Measurements from ENCODE around the gene KDM4C.

The KDM4C gene

GRCh38 chr9:7067169-7067568 is 309.4 kb downstream of the KDM4C start:
- no peak for DNase-seq

GRCh38 chr9:7071916-7072315 is 314.1 kb downstream of the KDM4C start:
- no peak for DNase-seq

GRCh38 chr9:7073706-7074105 is 315.9 kb downstream of the KDM4C start:
- DNase-seq = no peak

GRCh38 chr9:7075154-7075553 is 317.4 kb downstream of the KDM4C start:
- no peak for DNase-seq

- DNase-seq = no peak
Observed at GRCh38 chr9:7079051-7079450, 321.3 kb downstream of the KDM4C start.

- DNase-seq = no peak
Observed at GRCh38 chr9:7081065-7081600, 323.4 kb downstream of the KDM4C start.

DNA sequence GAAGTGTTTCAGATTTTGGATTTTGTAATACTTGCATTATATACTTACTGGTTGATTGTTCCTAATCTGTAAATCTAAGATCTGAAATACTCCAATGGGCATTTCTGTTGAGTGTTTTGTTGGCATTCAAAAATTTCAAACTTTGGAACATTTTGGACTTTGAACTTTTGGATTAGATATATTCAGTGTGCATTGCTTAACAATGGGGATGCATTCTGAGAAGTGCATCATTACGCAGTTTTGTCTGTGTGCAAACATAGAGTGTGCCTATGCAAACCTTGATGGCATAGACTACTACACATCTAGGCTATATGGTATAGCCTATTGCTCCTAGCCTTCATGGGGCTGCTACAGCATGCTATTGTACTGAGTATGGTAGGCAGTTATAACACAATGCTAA is 325.4 kb downstream of the KDM4C start:
- DNase-seq = no peak

- DNase-seq = no peak
Observed at GRCh38 chr9:7085357-7085756, 327.6 kb downstream of the KDM4C start.

GRCh38 chr9:7086389-7086788 is 328.6 kb downstream of the KDM4C start:
- DNase-seq = no peak

DNA sequence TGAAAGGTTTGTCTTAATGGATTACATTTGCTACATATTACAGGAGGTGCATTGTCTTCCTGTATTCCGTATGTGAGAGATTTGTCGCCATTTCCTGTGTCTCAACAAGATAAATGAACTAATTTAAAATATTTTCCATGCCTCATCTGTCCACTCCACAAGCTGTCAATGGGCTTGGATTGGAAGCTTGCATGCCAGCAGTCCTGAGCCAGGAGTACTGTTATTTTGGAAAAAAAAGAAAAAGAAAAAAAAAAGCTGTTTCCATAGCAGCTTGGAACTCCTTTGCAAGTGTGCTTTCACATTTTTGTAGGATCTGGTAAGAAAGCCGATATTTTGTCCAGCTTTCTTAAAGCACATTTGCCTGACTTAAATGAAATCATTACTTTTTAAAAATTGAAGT is 330.8 kb downstream of the KDM4C start:
- DNase-seq = no peak

DNA sequence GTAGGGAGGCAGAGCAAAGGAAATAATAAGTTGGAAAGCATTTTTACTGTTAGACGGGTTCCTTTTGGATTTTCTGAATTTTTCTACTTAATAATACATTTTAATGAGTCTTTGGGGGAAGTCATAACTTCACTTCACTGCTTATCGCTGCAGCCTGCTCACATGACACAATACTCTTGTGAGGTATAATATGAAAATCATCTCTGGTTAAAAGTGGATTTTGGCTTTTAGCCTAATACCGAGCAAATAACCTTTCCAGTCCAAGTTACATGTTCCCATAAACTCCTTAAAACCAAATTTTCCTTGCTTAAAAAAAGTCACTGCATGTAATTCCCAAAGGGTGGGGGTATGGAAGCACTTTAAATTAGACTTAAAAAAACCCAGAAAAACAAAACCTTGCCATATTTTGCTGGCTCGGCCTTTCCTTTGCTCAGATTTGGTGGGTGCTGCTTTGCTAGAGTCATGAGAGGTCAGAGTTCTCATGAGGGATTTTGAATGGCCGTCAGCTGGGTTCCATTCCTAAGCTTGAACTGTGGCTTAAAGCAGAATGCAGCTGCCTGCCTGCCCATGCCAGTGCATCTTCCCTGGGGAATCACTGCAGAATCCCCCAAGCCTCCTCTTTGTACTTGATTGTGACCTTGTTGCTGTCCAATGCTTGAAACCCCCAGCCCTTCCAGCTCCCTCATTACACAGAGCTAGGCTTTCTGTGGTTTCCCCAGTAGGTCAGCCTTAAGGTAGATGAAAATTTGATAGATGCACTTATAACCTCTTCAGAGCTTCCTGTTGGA is 331.8 kb downstream of the KDM4C start:
- DNase-seq = no peak

DNA sequence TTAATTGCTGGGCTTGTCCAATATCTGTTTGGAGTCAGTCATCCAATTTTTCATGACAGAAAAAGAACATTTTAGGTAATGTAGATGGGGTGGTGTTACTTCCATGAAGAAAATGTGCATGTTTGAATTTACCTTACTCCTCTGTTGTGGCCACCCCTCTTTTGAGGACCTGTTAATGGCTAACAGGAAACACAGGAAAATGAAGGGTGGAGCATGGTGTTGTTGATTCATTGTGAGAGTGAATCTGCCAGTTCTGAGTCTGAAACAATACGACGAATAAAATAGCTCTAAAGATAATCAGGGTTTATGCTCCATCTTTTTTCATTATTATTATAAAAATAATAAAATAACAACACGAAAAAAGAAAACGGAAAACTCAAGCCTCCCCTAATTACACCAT is 335.3 kb downstream of the KDM4C start:
- no peak for DNase-seq

DNA sequence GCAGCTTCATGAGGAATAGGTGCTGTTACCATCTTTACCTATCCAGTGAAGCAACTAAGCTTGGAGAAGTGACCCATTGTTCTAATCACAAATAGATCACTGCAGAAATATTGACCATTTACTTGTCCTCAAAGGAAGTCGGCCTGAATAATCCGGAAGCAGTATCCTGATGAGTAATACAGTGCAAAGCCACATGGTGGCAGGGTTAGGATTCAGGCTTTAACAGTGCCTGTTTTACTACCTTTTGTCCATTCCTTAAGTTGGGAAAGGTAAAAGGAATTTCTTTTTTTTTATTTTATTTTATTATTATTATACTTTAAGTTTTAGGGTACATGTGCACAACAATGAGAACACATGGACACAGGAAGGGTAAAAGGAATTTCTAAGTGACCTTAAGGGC is 336.3 kb downstream of the KDM4C start:
- DNase-seq = no peak

DNA sequence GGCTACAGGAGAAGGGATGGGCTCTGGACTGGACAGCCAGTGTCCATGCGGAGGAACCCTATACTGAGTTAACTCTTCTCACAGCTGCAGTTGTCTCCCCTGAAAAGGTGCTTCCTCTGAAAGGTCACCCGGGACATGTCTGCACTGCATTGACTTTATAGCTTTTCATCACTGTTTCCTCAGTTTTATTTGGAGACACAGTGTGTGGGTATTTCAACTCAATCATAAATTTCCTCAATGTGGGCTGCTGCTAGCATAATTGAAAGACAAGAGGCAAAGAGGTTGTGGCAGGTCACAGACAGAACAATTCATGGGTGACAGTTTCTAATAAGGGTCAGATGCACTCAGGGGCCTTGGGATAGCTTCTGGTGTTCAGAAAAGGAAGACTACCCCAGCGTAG is 336.8 kb downstream of the KDM4C start:
- DNase-seq = no peak

DNA sequence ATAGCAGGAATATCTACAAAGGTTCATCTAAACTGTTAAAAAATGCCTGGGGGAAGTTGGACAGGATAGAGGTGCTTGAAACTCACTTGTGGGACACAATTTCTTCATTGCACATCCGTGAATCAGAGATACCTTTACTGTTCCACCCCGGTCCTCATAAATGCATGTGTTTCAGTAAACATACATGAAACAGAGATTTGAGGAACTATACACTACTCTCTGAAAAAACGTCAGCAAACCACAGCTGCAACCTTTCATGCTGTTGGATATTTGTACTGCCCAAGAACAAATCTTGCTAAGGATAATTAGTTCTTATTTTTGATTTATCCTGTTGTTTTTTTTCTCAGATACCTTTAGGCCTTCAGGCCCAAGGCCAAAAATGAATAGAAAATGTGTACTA is 337.3 kb downstream of the KDM4C start:
- no peak for DNase-seq

GRCh38 chr9:7097040-7097715 is 339.4 kb downstream of the KDM4C start:
- no peak for DNase-seq

- no peak for DNase-seq
Observed at GRCh38 chr9:7097785-7098752, 340.3 kb downstream of the KDM4C start.

GRCh38 chr9:7103367-7103766 is 345.6 kb downstream of the KDM4C start:
- no peak for DNase-seq

- DNase-seq = no peak
Observed at GRCh38 chr9:7103771-7104170, 346.0 kb downstream of the KDM4C start.

DNA sequence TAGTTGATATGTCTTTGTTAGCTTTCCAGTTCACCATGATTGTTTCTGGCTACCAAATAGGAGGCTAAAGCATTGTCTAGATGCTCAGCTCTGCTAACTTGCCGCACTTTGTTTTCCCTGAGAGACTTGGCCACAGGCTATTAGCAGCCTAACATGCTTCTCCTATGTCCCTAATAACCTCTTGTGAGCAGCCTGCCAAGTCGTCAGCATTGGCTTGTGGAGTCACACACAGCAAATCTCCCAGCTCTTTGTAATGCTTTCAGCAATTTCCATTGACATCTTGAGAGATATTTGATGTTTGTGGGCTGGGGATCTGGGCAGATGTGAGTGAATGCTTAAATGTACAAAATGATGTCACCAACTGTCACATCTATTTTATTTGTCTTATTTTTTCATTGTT is 346.9 kb downstream of the KDM4C start:
- DNase-seq = no peak

DNA sequence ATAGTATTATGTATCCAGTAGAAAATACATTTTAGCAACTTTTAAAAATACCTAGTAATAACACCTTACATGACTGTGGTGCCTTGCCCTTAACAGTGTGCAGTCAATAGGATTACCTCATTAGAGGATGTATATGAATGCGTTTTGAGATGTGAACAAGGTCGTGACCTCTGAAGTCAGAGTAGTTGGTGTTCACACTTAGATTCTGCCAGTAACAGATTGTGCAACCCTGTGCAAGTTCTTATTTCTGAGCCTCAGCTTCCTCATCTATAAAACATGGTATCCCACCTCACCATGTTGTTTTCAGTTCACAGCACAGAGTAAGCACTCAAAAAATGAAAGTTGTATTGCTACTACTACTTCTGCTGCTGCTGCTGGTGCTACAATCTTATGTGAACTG is 347.3 kb downstream of the KDM4C start:
- DNase-seq = no peak

GRCh38 chr9:7108936-7109335 is 351.2 kb downstream of the KDM4C start:
- DNase-seq = no peak

- no peak for DNase-seq
Observed at GRCh38 chr9:7111413-7111812, 353.6 kb downstream of the KDM4C start.

Data from activated CD4-positive, alpha-beta T cell treated with anti-CD3 and anti-CD28 coated beads, Interleukin-2, Interleukin-6, amounts not matched to agents 100 ng/mL and 50 ng/mL, durations not matched to agents 16 hours and 8 hours (primary cell).